ENCODE measurements around the gene FKBP4. TPM values are rescaled to one million over a fixed set of nuclear protein-coding genes. Genes with fewer than 3 reads are reported as not detected.

Gene FKBP4
- total RNA-seq (2014; rRNA removed), result 162 and 188 TPM in 2 replicates
- Bru-seq, nascent RNA, result percentile 79 among the genes with signal in this experiment
- BruChase-seq, experiment 1, labeled RNA remaining after a 6-hour chase, result percentile 95 among the genes with signal in this experiment
- percentile 88 among the genes with signal in this experiment for BruChase-seq, experiment 2, labeled RNA remaining after a 2-hour chase
- long read RNA-seq, transcript FKBP4-201 (10 exons, 3,732 nt), result major isoform, 85 of 126 reads
- long read RNA-seq, partial matches to known transcripts, result 30 of 126 reads
- long read RNA-seq, other reads (novel, unspliced or antisense), result 11 of 126 reads

DNA sequence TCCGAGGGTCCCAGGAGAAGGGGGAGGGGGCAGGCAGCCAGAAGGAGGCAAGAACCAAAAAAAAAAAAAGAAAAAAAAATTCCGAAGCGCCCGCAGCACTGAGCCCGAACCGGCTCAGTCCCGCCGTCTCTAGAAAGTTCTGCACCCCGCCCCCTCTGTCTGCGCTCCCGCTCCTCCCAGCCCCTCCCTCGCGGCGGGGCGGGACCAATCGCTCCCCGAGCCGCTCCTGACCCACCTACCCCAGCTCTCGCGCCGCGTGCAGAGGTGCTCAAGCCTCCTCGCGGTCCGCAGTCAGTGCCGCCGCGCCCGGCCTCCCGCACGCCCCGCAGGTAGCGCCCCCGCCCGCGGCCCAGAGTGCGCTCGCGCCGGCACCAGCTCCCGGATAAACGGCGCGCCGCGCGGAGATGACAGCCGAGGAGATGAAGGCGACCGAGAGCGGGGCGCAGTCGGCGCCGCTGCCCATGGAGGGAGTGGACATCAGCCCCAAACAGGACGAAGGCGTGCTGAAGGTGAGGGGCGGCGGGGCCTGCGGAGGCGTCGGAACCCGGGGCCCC, at the start of gene FKBP4:
Gene FKBP4, plus strand, starts transcription at position 235 of the 554 bp plus-strand sequence. Its CDS starts 170 bp downstream, at position 405.
- no peaks in the 10 kb centered on the region for H3K27me3 ChIP-seq (ENCODE audit: low read length)
- peaks cover 40% of the 10 kb centered on the region for H3K79me2 ChIP-seq (ENCODE audit: low read length)
- peaks cover 21% of the 10 kb centered on the region for H3K4me1 ChIP-seq (ENCODE audit: insufficient read depth, low read length)
- H4K20me1 ChIP-seq (ENCODE audit: low read length), result peaks cover 29% of the 10 kb centered on the region
- H3K9ac ChIP-seq (ENCODE audit: low read length), result peak within 1 kb of the TSS; percentile 62
- ChIA-PET CTCF (no interaction called here), POLR2A (ENCODE audit: unreplicated experiment) (interaction anchor here (0.6 kb wide), 1 partner anchor 790 kb away, joined by 3 read pairs; no protein-coding TSS in a partner anchor)
- ATAC-seq (peak; percentile 87), DNase-seq (peak; percentile 84)
- no peaks in the 10 kb centered on the region for H3K9me2 ChIP-seq (replicated peaks; ENCODE audit: low read length)
- TF ChIP-seq EZH2phosphoT487 (IDR thresholded peaks at IDR 0.05; ENCODE audit: borderline replicate concordance, low read length) (no peak), EZH2 (IDR thresholded peaks at IDR 0.05; ENCODE audit: low read length, unreplicated experiment) (no peak)
- TF ChIP-seq, protein P1, sequence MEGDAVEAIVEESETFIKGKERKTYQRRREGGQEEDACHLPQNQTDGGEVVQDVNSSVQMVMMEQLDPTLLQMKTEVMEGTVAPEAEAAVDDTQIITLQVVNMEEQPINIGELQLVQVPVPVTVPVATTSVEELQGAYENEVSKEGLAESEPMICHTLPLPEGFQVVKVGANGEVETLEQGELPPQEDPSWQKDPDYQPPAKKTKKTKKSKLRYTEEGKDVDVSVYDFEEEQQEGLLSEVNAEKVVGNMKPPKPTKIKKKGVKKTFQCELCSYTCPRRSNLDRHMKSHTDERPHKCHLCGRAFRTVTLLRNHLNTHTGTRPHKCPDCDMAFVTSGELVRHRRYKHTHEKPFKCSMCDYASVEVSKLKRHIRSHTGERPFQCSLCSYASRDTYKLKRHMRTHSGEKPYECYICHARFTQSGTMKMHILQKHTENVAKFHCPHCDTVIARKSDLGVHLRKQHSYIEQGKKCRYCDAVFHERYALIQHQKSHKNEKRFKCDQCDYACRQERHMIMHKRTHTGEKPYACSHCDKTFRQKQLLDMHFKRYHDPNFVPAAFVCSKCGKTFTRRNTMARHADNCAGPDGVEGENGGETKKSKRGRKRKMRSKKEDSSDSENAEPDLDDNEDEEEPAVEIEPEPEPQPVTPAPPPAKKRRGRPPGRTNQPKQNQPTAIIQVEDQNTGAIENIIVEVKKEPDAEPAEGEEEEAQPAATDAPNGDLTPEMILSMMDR (conservative IDR thresholded peaks at IDR 0.05; ENCODE audit: low read depth, low read length), result no peak
- H3K4me3 ChIP-seq (ENCODE audit: low read length), result peak within 1 kb of the TSS; percentile 95
- H3F3A ChIP-seq (ENCODE audit: low read length, unreplicated experiment), result no peaks in the 10 kb centered on the region
- intact Hi-C loops (cut with micrococcal nuclease), result no loop called here
- peak within 1 kb of the TSS; percentile 98 for H3K4me2 ChIP-seq (ENCODE audit: low read length)
- H3K27ac ChIP-seq (ENCODE audit: low read length), result no peak within 1 kb of the TSS
- no peaks in the 10 kb centered on the region for H3K9me3 ChIP-seq (ENCODE audit: low read length)
- peaks cover 33% of the 10 kb centered on the region for H3K36me3 ChIP-seq (ENCODE audit: low read depth, low read length)
- peak within 1 kb of the TSS; percentile 96 for H2AFZ ChIP-seq (ENCODE audit: low read length)
- no TSS peak for BruUV-seq (replicated peaks)

DNA sequence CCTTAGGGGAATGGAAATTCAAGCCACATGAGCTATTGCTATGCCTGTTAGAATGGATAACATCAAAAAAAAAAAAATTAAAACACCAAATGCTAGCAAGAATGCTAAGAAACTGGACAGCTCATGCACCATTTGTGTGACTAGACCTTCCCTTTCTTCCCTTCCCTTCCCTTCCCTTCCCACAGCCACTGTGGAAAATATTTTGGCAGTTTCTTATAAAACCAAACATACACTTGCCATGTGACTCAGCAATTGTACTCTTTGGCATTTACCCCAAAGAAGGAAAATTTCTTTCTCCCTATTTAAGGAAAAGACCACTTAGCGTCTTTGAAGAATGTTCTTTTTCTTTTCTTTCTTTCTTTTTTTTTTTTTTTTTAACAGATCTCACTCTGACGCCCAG, 49.1 kb upstream of the FKBP4 start:
- peaks cover 26% of the 10 kb centered on the region for H3K27me3 ChIP-seq (ENCODE audit: low read length)

More for the DNA sequence above, 49.1 kb upstream of the FKBP4 start:
- no peaks in the 10 kb centered on the region for H3F3A ChIP-seq (ENCODE audit: low read length, unreplicated experiment)
- no peak overlapping the region for H3K9ac ChIP-seq (ENCODE audit: low read length)
- ChIA-PET POLR2A (ENCODE audit: unreplicated experiment) (no interaction called here), CTCF (interaction anchor here (0.6 kb wide), 1 partner anchor 57 kb away, joined by 3 read pairs; no protein-coding TSS in a partner anchor)
- no peak overlapping the region for H3K27ac ChIP-seq (ENCODE audit: low read length)
- no peaks in the 10 kb centered on the region for H3K9me3 ChIP-seq (ENCODE audit: low read length)
- H3K4me1 ChIP-seq (ENCODE audit: insufficient read depth, low read length), result no peaks in the 10 kb centered on the region
- no peaks in the 10 kb centered on the region for H3K9me2 ChIP-seq (replicated peaks; ENCODE audit: low read length)
- ATAC-seq, result no peak
- TF ChIP-seq EZH2phosphoT487 (IDR thresholded peaks at IDR 0.05; ENCODE audit: borderline replicate concordance, low read length), result no peak
- TF ChIP-seq, protein P1 (conservative IDR thresholded peaks at IDR 0.05; ENCODE audit: low read depth, low read length), result no peak
- TF ChIP-seq EZH2 (IDR thresholded peaks at IDR 0.05; ENCODE audit: low read length, unreplicated experiment), result no peak
- intact Hi-C loops (cut with micrococcal nuclease), result no loop called here
- no peak overlapping the region for H2AFZ ChIP-seq (ENCODE audit: low read length)
- no peaks in the 10 kb centered on the region for H4K20me1 ChIP-seq (ENCODE audit: low read length)
- no peaks in the 10 kb centered on the region for H3K79me2 ChIP-seq (ENCODE audit: low read length)
- BruUV-seq (replicated peaks), result no TSS peak
- H3K4me2 ChIP-seq (ENCODE audit: low read length), result no peak overlapping the region
- H3K4me3 ChIP-seq (ENCODE audit: low read length), result no peak overlapping the region
- no peak for DNase-seq
- no peaks in the 10 kb centered on the region for H3K36me3 ChIP-seq (ENCODE audit: low read depth, low read length)
